ENCODE measurements around the gene GRB2. TPM values are rescaled to one million over a fixed set of nuclear protein-coding genes. Genes with fewer than 3 reads are reported as not detected.
"Not testable (repeated sequence)": the region's sequence is repeated elsewhere in the genome, so short reads cannot be mapped to it uniquely, and the experiment has no call there.

Gene GRB2
- total RNA-seq, 4 donors from 2014 or later = 64.8 to 120 (median 98.3) TPM

GRCh38 chr17:75300280-75300679 is 105.2 kb downstream of the GRB2 start:
- H3K27ac ChIP-seq = no peak overlapping the region
- TF ChIP-seq POLR2A (IDR thresholded peaks at IDR 0.05) = no peak
- TF ChIP-seq, protein P1, sequence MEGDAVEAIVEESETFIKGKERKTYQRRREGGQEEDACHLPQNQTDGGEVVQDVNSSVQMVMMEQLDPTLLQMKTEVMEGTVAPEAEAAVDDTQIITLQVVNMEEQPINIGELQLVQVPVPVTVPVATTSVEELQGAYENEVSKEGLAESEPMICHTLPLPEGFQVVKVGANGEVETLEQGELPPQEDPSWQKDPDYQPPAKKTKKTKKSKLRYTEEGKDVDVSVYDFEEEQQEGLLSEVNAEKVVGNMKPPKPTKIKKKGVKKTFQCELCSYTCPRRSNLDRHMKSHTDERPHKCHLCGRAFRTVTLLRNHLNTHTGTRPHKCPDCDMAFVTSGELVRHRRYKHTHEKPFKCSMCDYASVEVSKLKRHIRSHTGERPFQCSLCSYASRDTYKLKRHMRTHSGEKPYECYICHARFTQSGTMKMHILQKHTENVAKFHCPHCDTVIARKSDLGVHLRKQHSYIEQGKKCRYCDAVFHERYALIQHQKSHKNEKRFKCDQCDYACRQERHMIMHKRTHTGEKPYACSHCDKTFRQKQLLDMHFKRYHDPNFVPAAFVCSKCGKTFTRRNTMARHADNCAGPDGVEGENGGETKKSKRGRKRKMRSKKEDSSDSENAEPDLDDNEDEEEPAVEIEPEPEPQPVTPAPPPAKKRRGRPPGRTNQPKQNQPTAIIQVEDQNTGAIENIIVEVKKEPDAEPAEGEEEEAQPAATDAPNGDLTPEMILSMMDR (IDR thresholded peaks at IDR 0.05) = no peak
- H3K9me3 ChIP-seq = no peaks in the 10 kb centered on the region
- no peak for DNase-seq
- H3K27me3 ChIP-seq = no peaks in the 10 kb centered on the region
- H3K4me3 ChIP-seq = no peak overlapping the region
- no peaks in the 10 kb centered on the region for H3K36me3 ChIP-seq
- peaks cover 0 to 6% (median 0%) of the 10 kb centered on the region in 4 donors for H3K4me1 ChIP-seq

- Histone ChIP-seq H3K27me3 (no peaks in the 10 kb centered on the region), H3K36me3 (no peaks in the 10 kb centered on the region), H3K4me1 (peaks cover 0 to 10% (median 0%) of the 10 kb centered on the region in 4 donors), H3K27ac (peak overlapping the region; percentile 51 to 93 (median 81)), H3K9me3 (no peaks in the 10 kb centered on the region), H3K4me3 (peak overlapping the region in 1 of 4 donors; percentile 6)
- peak in 2 of 3 donors; percentile 49 to 64 for DNase-seq
- TF ChIP-seq, protein P1 (IDR thresholded peaks at IDR 0.05) = no peak
- TF ChIP-seq POLR2A (IDR thresholded peaks at IDR 0.05) = no peak
Observed at GRCh38 chr17:75295201-75296158, 110.0 kb downstream of the GRB2 start.

GRCh38 chr17:75292810-75293448 is 112.5 kb downstream of the GRB2 start:
- H3K36me3 ChIP-seq, H3K9me3 ChIP-seq, H3K4me3 ChIP-seq, H3K27me3 ChIP-seq, DNase-seq: not testable (repeated sequence)
- peak overlapping the region in 1 of 4 donors; percentile 88 for H3K27ac ChIP-seq
- peaks cover 0 to 17% (median 0%) of the 10 kb centered on the region in 4 donors for H3K4me1 ChIP-seq

DNA sequence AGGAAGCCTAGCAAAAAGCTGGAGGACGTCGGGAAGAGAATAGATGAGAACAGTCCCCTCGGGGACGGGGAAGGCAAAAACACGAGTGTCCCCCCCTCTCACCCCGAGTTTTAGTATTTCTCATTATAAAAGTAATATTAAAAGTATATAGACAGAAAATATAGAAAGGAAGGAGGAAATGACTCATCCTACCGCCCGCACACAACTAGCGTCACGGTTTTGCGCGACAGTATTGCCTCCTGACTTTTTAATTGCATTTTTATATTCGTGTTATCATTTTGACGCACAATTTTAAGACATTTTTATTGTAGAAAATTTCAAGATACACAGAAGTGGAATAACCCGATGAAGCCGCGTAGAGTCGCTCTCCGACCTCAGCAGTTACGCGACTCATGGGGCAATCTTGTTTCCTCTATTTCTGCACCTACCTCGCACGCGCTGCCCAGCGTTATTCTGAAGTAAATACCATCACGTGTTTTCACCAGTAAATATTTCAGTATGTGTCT is 115.6 kb downstream of the GRB2 start:
- DNase-seq = peak; percentile 57 to 88 (median 78)
- peak overlapping the region; percentile 63 to 80 (median 77) for H3K4me3 ChIP-seq
- TF ChIP-seq, protein P1 (IDR thresholded peaks at IDR 0.05) = peak in 5 of 6 experiments; percentile 27 to 54 (median 44)
- TF ChIP-seq POLR2A (IDR thresholded peaks at IDR 0.05) = no peak
- H3K4me1 ChIP-seq = peaks cover 0 to 7% (median 0%) of the 10 kb centered on the region in 4 donors
- peak overlapping the region; percentile 92 to 96 (median 93) for H3K27ac ChIP-seq
- no peaks in the 10 kb centered on the region for H3K27me3 ChIP-seq
- peaks cover 0 to 10% (median 0%) of the 10 kb centered on the region in 3 donors for H3K36me3 ChIP-seq
- no peaks in the 10 kb centered on the region for H3K9me3 ChIP-seq

- no peaks in the 10 kb centered on the region for H3K27me3 ChIP-seq
- peaks cover 0 to 10% (median 0%) of the 10 kb centered on the region in 3 donors for H3K36me3 ChIP-seq
- peaks cover 0 to 7% (median 0%) of the 10 kb centered on the region in 4 donors for H3K4me1 ChIP-seq
- peak; percentile 97 to 99 (median 97) for DNase-seq
- H3K27ac ChIP-seq = peak within 1 kb of the TSS; percentile 92 to 96 (median 93)
- TF ChIP-seq, protein P1 (IDR thresholded peaks at IDR 0.05) = peak in 3 of 6 experiments; percentile 4 to 33 (median 27)
- TF ChIP-seq POLR2A (IDR thresholded peaks at IDR 0.05) = peak; percentile 94 to 98
- no peaks in the 10 kb centered on the region for H3K9me3 ChIP-seq
- H3K4me3 ChIP-seq = peak within 1 kb of the TSS; percentile 63 to 80 (median 77)
Observed at GRCh38 chr17:75289115-75289831, 116.2 kb downstream of the GRB2 start, which contains the start of gene SLC25A19. Gene SLC25A19, minus strand, starts transcription at chr17:75289433. Its CDS starts 2,669 bp downstream, at chr17:75286764.

Measured in Peyer's patch (tissue), 4 donors.